A549 (cell line): Measurements from ENCODE around the gene RPRD1A.

Experiments
- CTCF ChIP-seq: fragments of >200 bp; sonication (Bioruptor Twin); formaldehyde crosslinking; IDR thresholded peaks from 3 replicates; pipeline ENCODE4 v1.5.1; 2016
- MAFK ChIP-seq: fragments of 450-650 bp; IDR thresholded peaks from 2 replicates; pipeline ENCODE4 v1.6.1; 2014; ENCODE audit not compliant: partially characterized antibody
- MAZ ChIP-seq: fragments of 150-350 bp; IDR thresholded peaks from 2 replicates; pipeline ENCODE4 v1.6.1; 2014; ENCODE audit warnings: antibody characterized with exemption, low read depth, low read length, borderline replicate concordance
- REST ChIP-seq: fragments of 200-600 bp; sonication (generic); IDR thresholded peaks from 2 replicates; pipeline ENCODE4 v1.6.1; 2016; ENCODE audit warnings: antibody characterized with exemption, mild to moderate bottlenecking, moderate library complexity

- TF ChIP-seq CTCF (no peak), REST (no peak), MAZ (no peak), MAFK (no peak)
These were observed 42.4 kb upstream of the RPRD1A start for GRCh38 chr18:36109737-36110136.
